AG09319 (cell line): ENCODE measurements around the gene SH3PXD2A.
"Not testable (repeated sequence)": the region's sequence is repeated elsewhere in the genome, so short reads cannot be mapped to it uniquely, and the experiment has no call there.

Source experiments
- DNase-seq: peaks from one replicate; pipeline ENCODE4 v3.0.0-alpha.2; 2010; ENCODE audit warnings: low read depth; ENCODE audit errors: extremely low read depth
- CTCF ChIP-seq: IDR thresholded peaks from 2 replicates; pipeline ENCODE4 v1.5.1; 2011; ENCODE audit warnings: low read depth, mild to moderate bottlenecking, inconsistent platforms, low read length, moderate library complexity

The SH3PXD2A gene

GRCh38 chr10:103763374-103764202 lies 91.8 kb downstream of the SH3PXD2A start:
- DNase-seq = no peak
- no peak for TF ChIP-seq CTCF

DNA sequence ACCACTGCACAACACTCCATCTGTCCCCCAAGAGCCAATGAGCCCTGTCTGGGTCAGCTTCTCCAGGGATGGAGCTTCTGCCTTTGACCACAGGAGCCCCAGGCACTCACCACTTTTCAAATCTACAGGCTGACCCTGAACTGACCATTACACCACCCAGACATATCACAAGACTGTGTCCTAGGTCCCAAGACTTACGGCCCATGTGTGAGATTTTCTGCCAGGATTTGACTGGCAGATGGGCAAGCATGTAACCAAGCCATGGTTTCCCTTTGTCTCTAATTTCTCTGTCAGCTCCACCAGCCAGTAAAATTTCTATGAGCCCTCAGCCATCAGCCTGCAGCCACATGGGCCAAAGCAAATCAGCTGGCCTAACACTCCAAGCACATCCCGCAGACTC lies 92.5 kb downstream of the SH3PXD2A start:
- no peak for DNase-seq
- no peak for TF ChIP-seq CTCF

DNA sequence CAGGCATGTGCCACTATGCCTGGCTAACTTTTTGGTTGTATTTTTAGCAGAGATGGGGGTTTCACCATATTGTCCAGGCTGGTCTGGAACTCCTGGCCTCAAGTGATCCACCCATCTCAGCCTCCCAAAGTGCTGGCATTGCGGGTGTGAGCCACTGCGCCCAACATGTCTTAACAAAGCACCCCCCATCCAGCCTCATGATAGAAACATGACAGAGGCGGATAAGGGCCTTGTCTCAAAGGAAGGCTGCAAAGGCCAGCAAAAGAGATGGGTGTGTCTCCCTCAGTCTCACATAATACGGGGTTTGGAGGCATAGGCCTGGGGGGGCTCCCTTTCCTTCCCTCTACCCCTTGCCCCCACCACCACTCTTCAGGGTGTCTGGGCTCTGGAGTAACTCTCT lies 93.2 kb downstream of the SH3PXD2A start:
- TF ChIP-seq CTCF = no peak
- DNase-seq = no peak

DNA sequence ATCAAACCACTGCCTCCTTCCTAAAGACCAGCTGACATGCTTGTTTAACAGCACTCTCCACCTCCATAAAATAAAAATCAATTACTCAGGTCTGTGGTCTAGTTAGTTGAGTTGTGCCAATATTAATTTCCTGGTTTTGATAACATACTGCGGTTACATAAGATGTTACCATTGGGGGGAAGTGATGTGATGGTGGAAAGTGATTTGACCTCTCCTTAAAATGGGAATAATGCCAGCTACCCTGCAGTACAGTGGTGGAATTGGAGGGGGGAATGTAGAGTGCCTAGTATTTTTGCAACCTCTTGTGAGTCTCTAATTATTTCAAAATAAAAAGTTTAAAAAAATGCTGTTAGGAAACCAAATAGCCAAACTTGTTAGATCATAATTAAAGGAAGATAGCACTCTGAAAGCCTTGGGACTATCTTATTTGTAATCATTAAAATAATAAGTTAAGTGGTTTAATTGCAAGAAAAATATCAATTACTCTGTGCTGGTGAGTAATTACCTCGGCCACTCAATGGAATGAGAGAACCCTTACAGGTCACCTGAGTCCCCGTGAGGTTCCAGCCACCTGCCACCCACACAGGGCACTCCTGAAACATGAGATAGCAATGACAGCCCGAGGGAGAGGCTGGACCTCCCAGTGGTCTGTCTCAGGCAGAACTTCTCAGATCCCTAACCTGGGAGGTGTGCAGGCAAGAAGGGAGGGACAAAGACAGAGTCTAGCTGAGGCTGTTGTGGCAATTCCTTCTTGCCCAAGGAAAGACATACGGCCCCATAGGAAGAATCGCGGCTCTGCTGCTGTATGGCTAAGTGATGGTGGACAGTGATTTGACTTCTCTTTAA lies 94.1 kb downstream of the SH3PXD2A start:
- no peak for DNase-seq
- no peak for TF ChIP-seq CTCF

- DNase-seq = not testable (repeated sequence)
Observed at GRCh38 chr10:103760233-103760632, 95.1 kb downstream of the SH3PXD2A start.

DNA sequence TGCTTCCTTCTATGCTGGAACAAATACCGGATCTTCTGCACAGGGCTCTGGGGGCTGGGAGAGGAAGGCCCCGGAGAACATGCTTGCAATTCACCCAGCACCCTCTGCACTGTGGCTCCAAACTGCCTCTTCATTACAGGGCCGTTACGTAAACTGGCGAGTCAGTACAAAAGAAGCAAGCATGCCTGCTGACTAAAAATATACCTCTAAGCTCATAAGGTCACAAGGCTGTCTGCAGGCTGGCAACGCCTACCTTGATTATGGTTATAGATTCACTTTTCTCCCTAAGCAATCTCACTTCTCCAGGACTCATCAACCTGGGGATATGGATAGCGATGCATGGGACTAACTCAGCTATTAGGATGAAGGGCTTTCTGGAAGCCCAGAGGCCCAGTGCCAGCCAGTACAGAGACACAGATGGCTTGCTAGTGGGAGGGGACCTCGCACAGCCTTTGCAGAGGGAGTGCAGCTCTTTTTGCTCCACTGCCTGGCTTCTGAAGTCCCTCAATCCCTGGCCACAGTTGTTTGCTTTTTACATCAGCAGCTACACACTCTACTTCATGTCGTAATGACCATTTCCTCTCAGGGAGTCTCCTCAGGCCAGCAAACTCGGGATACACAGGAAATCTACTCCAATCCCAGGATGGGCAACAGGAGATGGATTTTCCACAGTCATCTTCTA lies 96.1 kb downstream of the SH3PXD2A start:
- TF ChIP-seq CTCF = no peak
- DNase-seq = no peak

DNA sequence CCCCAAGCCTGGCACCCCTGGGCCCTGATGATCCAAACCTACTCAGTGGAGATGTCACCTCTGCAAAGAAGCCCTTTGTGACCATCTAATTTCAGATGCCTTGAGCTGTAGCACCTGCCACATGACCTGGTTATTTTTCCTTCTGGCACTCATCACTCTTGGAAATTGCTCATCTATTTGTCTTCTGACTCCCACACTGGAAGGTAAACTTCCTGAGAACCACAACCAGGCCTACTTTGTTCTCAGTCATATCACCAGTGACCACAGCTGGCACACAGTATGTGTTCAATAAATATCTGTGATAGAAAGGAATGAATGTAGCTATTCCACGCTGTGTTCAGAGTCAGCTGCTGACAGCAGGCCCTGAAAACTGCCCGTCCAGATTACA lies 97.1 kb downstream of the SH3PXD2A start:
- DNase-seq = no peak
- no peak for TF ChIP-seq CTCF
